T-cell (primary cell): ENCODE results near the gene PARD3B. TPM values are rescaled to one million over a fixed set of nuclear protein-coding genes. Genes with fewer than 3 reads are reported as not detected.

Experiments used
- ATAC-seq, 4 experiments: fragments of 200-7000 bp in 3 of 4; fragments of 150-1000 bp in 1 of 4; cut with Tn5 transposase; replicated peaks in 1 of 4; 1 replicate in 3 of 4; 2 replicates in 1 of 4; pipeline ENCODE4 v1.10.0; 2021; ENCODE audit warnings: moderate library complexity in 3 of 4, mild to moderate bottlenecking in 2 of 4, moderate number of reproducible peaks in 1 of 4
- CTCF ChIA-PET, 2 donors: fragments of 300-600 bp; sonication (Branson Sonifier 250); formaldehyde crosslinking; loops; one replicate each; lab custom pipeline; 2022; ENCODE audit warnings: antibody characterized with exemption in 2 of 2; lab: Charles Lee
- POLR2A ChIA-PET, 2 donors: fragments of 300-600 bp; sonication (Branson Sonifier 250); formaldehyde crosslinking; loops; one replicate each; lab custom pipeline; 2022; ENCODE audit warnings: antibody characterized with exemption in 2 of 2; lab: Charles Lee
- DNase-seq, 35 experiments: peaks; one replicate each; pipeline versions ENCODE4 v3.0.0 to v3.0.0-alpha.2; 2013 to 2023
- H3K27ac ChIP-seq: one replicate; pipeline ENCODE4 v1.5.1; 2013; ENCODE audit warnings: low read length
- H3K27me3 ChIP-seq, 2 experiments: replicated peaks in 1 of 2; 1 replicate in 1 of 2; 2 replicates in 1 of 2; pipeline versions ENCODE4 v1.6.1 to v1.7.0; 2013; ENCODE audit warnings: low read length in 1 of 2, mixed read lengths in 1 of 2; ENCODE audit not compliant: control insufficient read depth in 2 of 2, insufficient read depth in 2 of 2; ENCODE audit errors: extremely low read depth in 1 of 2
- H3K36me3 ChIP-seq, 2 donors: 1 replicate in 1 of 2; 2 replicates in 1 of 2; pipeline versions ENCODE4 v1.6.1 to v1.7.0; 2013; ENCODE audit warnings: low read length in 1 of 2; ENCODE audit not compliant: control insufficient read depth in 2 of 2, insufficient read depth in 1 of 2; ENCODE audit errors: extremely low read depth in 1 of 2
- H3K4me1 ChIP-seq, 2 experiments: 1 replicate in 1 of 2; 2 replicates in 1 of 2; pipeline versions ENCODE4 v1.6.1 to v1.7.0; 2013; ENCODE audit warnings: low read length in 2 of 2, mixed read lengths in 1 of 2; ENCODE audit not compliant: insufficient read depth in 2 of 2, control insufficient read depth in 1 of 2; ENCODE audit errors: extremely low read depth in 1 of 2
- H3K4me3 ChIP-seq, 2 donors: 1 replicate in 1 of 2; 2 replicates in 1 of 2; pipeline versions ENCODE4 v1.5.1 to v1.7.0; 2013; ENCODE audit warnings: mild to moderate bottlenecking in 2 of 2, low read length in 1 of 2, moderate library complexity in 1 of 2; ENCODE audit not compliant: control insufficient read depth in 1 of 2; ENCODE audit errors: extremely low read depth in 1 of 2
- H3K9me3 ChIP-seq: 2 replicates; pipeline ENCODE4 v1.7.0; 2013
- H3K27ac Mint-ChIP-seq, 2 donors: one replicate each; pipeline ENCODE4 v1.8.0; 2020 to 2021; ENCODE audit warnings: mild to moderate bottlenecking in 2 of 2, mixed read lengths in 2 of 2
- H3K27me3 Mint-ChIP-seq, 2 donors: one replicate each; pipeline ENCODE4 v1.8.0; 2021 to 2022; ENCODE audit warnings: mixed read lengths in 2 of 2
- H3K36me3 Mint-ChIP-seq: one replicate; pipeline ENCODE4 v1.8.0; 2021; ENCODE audit warnings: mixed read lengths
- H3K4me1 Mint-ChIP-seq, 3 donors: one replicate each; pipeline ENCODE4 v1.8.0; 2020 to 2022; ENCODE audit warnings: mixed read lengths in 3 of 3, mild to moderate bottlenecking in 1 of 3
- H3K4me3 Mint-ChIP-seq, 3 donors: one replicate each; pipeline ENCODE4 v1.8.0; 2020 to 2022; ENCODE audit warnings: mild to moderate bottlenecking in 3 of 3, mixed read lengths in 3 of 3, moderate library complexity in 3 of 3
- H3K9me3 Mint-ChIP-seq, 3 donors: one replicate each; pipeline ENCODE4 v1.8.0; 2020 to 2022; ENCODE audit warnings: mixed read lengths in 3 of 3
- WGBS: methylation state at CpG from one replicate; pipeline ENCODE4 v1.1.5; 2013; ENCODE audit warnings: missing lambda C conversion rate; ENCODE audit not compliant: insufficient coverage; 5-methylcytosine and 5-hydroxymethylcytosine counted together
- total RNA-seq, 35 experiments: library from RNA in 6 of 35; stranded (reverse) in 6 of 35; fragments of 120-200 nt in 1 of 35; gene quantifications; one replicate each; pipeline versions ENCODE4 v1.2.1 to v1.2.4 and lab custom pipeline; 2013 to 2026

Gene PARD3B
- total RNA-seq, 5 donors from 2014 or later (not counting 1 experiment from before 2014, with no cell fraction given) = 0.75 to 2.0 (median 1.6) TPM

- Mint-ChIP-seq H3K36me3 (no peaks in the 10 kb centered on the region), H3K27me3 (no peaks in the 10 kb centered on the region), H3K9me3 (no peaks in the 10 kb centered on the region), H3K27ac (no peak overlapping the region), H3K4me3 (no peak overlapping the region), H3K4me1 (peaks cover 6 to 16% (median 9%) of the 10 kb centered on the region in 3 donors)
- H3K4me3 ChIP-seq = no peak overlapping the region
- no peak for DNase-seq
- no peak for ATAC-seq
- H3K4me1 ChIP-seq = no peaks in the 10 kb centered on the region
- no peaks in the 10 kb centered on the region for H3K27me3 ChIP-seq
- H3K9me3 ChIP-seq = no peaks in the 10 kb centered on the region
- H3K27ac ChIP-seq = no peak overlapping the region
- 100% methylated on average over 1 of the region's 2 CpGs for WGBS
- CTCF ChIA-PET = no interaction called here
- H3K36me3 ChIP-seq = no peaks in the 10 kb centered on the region
- POLR2A ChIA-PET = no interaction called here
Observed at GRCh38 chr2:205166745-205167144, 621.5 kb downstream of the PARD3B start.

DNA sequence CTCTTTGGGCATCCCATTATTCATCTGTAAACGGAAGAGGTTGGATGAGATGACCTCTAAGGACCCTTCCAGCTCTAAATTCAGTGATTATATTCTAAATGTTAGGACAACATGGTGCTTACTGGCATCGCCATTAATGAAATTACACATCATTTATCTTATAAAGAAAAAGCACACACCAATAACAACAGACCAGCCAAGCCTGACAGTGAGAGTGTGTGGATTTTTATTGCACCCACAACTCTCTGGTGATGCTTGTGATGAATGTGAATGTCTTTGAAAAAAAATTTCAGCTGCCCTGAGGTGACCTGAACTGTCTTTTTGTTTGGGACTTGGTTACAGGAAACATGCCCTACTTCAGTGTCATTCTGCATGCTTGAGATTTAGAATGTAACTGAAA lies 623.7 kb downstream of the PARD3B start:
- Histone ChIP-seq H3K36me3 (no peaks in the 10 kb centered on the region), H3K4me3 (no peak overlapping the region), H3K4me1 (no peaks in the 10 kb centered on the region), H3K27ac (no peak overlapping the region), H3K27me3 (no peaks in the 10 kb centered on the region), H3K9me3 (no peaks in the 10 kb centered on the region)
- H3K9me3 Mint-ChIP-seq = no peaks in the 10 kb centered on the region
- ATAC-seq = no peak
- H3K4me1 Mint-ChIP-seq = peaks cover 6 to 13% (median 9%) of the 10 kb centered on the region in 3 donors
- no peaks in the 10 kb centered on the region for H3K36me3 Mint-ChIP-seq
- DNase-seq = no peak
- H3K27ac Mint-ChIP-seq = no peak overlapping the region
- CTCF ChIA-PET = interaction anchor here in 1 of 2 donors (0.8 kb wide), 1 partner anchor 333 kb away, joined by 4 read pairs; no protein-coding TSS in a partner anchor
- WGBS = no CpG with 5 or more reads among the region's 2 CpGs
- H3K27me3 Mint-ChIP-seq = peaks cover 0 to 3% of the 10 kb centered on the region in 2 donors
- POLR2A ChIA-PET = no interaction called here
- H3K4me3 Mint-ChIP-seq = no peak overlapping the region

DNA sequence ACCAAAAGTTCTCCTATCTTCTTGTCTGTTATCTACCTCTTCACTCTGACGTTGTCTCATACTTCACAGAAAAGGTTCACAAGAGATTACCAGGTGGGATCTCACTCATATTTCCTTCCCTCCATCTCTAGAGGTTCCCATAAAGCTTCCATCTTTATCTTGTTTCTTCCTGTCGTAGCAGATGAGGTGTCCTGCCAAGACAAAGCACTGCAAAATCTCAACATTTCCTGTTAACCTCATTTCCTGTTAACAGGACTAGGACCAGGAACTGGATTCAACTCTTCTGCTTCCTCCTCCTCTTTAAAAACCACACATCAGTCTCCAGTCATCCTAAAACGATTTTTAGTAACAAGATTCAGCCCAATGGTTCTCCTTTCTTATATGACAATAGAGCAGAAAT lies 624.2 kb downstream of the PARD3B start:
- H3K36me3 ChIP-seq = no peaks in the 10 kb centered on the region
- H3K9me3 Mint-ChIP-seq = no peaks in the 10 kb centered on the region
- peaks cover 0 to 3% of the 10 kb centered on the region in 2 donors for H3K27me3 Mint-ChIP-seq
- H3K4me3 Mint-ChIP-seq = no peak overlapping the region
- no peaks in the 10 kb centered on the region for H3K4me1 ChIP-seq
- ATAC-seq = no peak
- H3K4me1 Mint-ChIP-seq = peaks cover 6 to 13% (median 9%) of the 10 kb centered on the region in 3 donors
- no peaks in the 10 kb centered on the region for H3K9me3 ChIP-seq
- CTCF ChIA-PET = no interaction called here
- H3K36me3 Mint-ChIP-seq = no peaks in the 10 kb centered on the region
- H3K27ac Mint-ChIP-seq = no peak overlapping the region
- H3K27me3 ChIP-seq = no peaks in the 10 kb centered on the region
- H3K4me3 ChIP-seq = no peak overlapping the region
- no peak for DNase-seq
- WGBS = 39% methylated on average over 2 of the region's 3 CpGs
- POLR2A ChIA-PET = no interaction called here
- H3K27ac ChIP-seq = no peak overlapping the region

GRCh38 chr2:205170399-205170798 lies 625.1 kb downstream of the PARD3B start:
- no peak overlapping the region for H3K4me3 ChIP-seq
- no peaks in the 10 kb centered on the region for H3K36me3 Mint-ChIP-seq
- ChIA-PET POLR2A (no interaction called here), CTCF (no interaction called here)
- peaks cover 0 to 3% of the 10 kb centered on the region in 2 donors for H3K27me3 Mint-ChIP-seq
- no peaks in the 10 kb centered on the region for H3K36me3 ChIP-seq
- 85% methylated on average over 6 of the region's 12 CpGs for WGBS
- no peaks in the 10 kb centered on the region for H3K9me3 Mint-ChIP-seq
- peaks cover 6 to 13% (median 9%) of the 10 kb centered on the region in 3 donors for H3K4me1 Mint-ChIP-seq
- H3K9me3 ChIP-seq = no peaks in the 10 kb centered on the region
- no peaks in the 10 kb centered on the region for H3K27me3 ChIP-seq
- H3K27ac ChIP-seq = no peak overlapping the region
- no peak for ATAC-seq
- no peak for DNase-seq
- no peak overlapping the region for H3K27ac Mint-ChIP-seq
- no peak overlapping the region for H3K4me3 Mint-ChIP-seq
- no peaks in the 10 kb centered on the region for H3K4me1 ChIP-seq

DNA sequence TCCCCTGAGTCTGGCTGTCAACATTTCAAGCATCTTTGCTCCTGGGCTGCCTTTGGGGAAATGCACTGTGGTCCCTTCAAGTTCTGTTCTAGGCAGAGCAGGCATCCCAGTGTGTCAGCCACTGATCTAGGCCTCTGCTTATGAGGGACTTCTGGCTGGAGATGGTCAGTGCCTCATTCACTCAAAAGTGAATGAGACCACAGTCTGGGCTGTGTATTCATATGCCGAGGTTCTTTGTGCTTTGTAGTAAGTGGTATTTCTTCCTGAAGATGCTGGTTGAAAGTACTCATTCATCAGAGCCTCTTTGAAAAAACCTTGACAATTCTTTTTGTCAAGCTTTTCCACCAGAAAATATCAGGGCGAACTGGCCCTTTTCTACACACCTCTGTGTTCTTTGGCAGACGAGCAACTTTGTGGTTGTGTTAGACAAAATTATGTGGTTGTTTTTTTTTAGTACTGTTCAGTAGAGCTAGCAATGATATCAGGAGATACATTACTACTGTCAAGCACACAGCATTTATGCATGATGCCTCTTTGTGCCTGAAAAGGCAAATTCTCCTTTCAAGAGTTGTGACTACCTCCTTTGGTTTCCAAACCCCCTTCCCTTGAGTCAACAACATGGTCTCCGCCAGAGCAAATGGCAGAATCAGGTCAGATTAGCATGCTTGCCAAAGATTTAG lies 626.1 kb downstream of the PARD3B start:
- WGBS = no CpG with 5 or more reads among the region's 4 CpGs
- H3K27ac Mint-ChIP-seq = no peak overlapping the region
- CTCF ChIA-PET = no interaction called here

GRCh38 chr2:205175831-205176230 lies 630.6 kb downstream of the PARD3B start:
- POLR2A ChIA-PET = interaction anchor here in 1 of 2 donors (0.6 kb wide), 1 partner anchor 330 kb away, joined by 3 read pairs; no protein-coding TSS in a partner anchor

More for the DNA sequence above, 626.1 kb downstream of the PARD3B start:
- H3K4me3 Mint-ChIP-seq = no peak overlapping the region
- ATAC-seq (no peak), DNase-seq (no peak)
- Histone ChIP-seq H3K4me3 (no peak overlapping the region), H3K36me3 (no peaks in the 10 kb centered on the region), H3K9me3 (no peaks in the 10 kb centered on the region), H3K4me1 (no peaks in the 10 kb centered on the region), H3K27me3 (no peaks in the 10 kb centered on the region), H3K27ac (no peak overlapping the region)
- no peaks in the 10 kb centered on the region for H3K9me3 Mint-ChIP-seq
- H3K36me3 Mint-ChIP-seq = no peaks in the 10 kb centered on the region
- peaks cover 6 to 13% (median 9%) of the 10 kb centered on the region in 3 donors for H3K4me1 Mint-ChIP-seq
- POLR2A ChIA-PET = no interaction called here
- H3K27me3 Mint-ChIP-seq = peaks cover 0 to 3% of the 10 kb centered on the region in 2 donors

More at GRCh38 chr2:205175831-205176230, 630.6 kb downstream of the PARD3B start:
- CTCF ChIA-PET = interaction anchor here (0.6 to 1.1 kb wide), 2 partner anchors 15 to 290 kb away, joined by 3 to 5 read pairs; no protein-coding TSS in a partner anchor
- no peak overlapping the region for H3K27ac Mint-ChIP-seq
- Histone ChIP-seq H3K9me3 (no peaks in the 10 kb centered on the region), H3K4me1 (no peaks in the 10 kb centered on the region), H3K4me3 (no peak overlapping the region), H3K27me3 (no peaks in the 10 kb centered on the region), H3K27ac (no peak overlapping the region), H3K36me3 (no peaks in the 10 kb centered on the region)
- 86% methylated on average over 4 of the region's 4 CpGs for WGBS
- no peak for DNase-seq
- no peak overlapping the region for H3K4me3 Mint-ChIP-seq
- no peaks in the 10 kb centered on the region for H3K9me3 Mint-ChIP-seq
- H3K36me3 Mint-ChIP-seq = no peaks in the 10 kb centered on the region
- no peaks in the 10 kb centered on the region for H3K4me1 Mint-ChIP-seq
- peaks cover 0 to 3% of the 10 kb centered on the region in 2 donors for H3K27me3 Mint-ChIP-seq
- ATAC-seq = no peak
